GM18951 (cell line): ENCODE results near the gene LMBR1L.
"Not testable (repeated sequence)": the region's sequence is repeated elsewhere in the genome, so short reads cannot be mapped to it uniquely, and the experiment has no call there.

ENCODE experiments used
- POLR2A ChIP-seq: IDR thresholded peaks from 4 replicates; pipeline ENCODE4 v1.6.1; 2011; ENCODE audit warnings: mild to moderate bottlenecking; ENCODE audit not compliant: insufficient read length, insufficient read depth; ENCODE audit errors: extremely low read depth
- in situ Hi-C: fragments of 300-500 bp; cut with MboI; formaldehyde crosslinking; loops from one replicate; pipeline ENCODE4 v1.12.0; 2022; ENCODE audit warnings: low sequenced_read_pairs, mixed read lengths, inconsistent platforms; ENCODE audit not compliant: unreplicated experiment

Gene LMBR1L

DNA sequence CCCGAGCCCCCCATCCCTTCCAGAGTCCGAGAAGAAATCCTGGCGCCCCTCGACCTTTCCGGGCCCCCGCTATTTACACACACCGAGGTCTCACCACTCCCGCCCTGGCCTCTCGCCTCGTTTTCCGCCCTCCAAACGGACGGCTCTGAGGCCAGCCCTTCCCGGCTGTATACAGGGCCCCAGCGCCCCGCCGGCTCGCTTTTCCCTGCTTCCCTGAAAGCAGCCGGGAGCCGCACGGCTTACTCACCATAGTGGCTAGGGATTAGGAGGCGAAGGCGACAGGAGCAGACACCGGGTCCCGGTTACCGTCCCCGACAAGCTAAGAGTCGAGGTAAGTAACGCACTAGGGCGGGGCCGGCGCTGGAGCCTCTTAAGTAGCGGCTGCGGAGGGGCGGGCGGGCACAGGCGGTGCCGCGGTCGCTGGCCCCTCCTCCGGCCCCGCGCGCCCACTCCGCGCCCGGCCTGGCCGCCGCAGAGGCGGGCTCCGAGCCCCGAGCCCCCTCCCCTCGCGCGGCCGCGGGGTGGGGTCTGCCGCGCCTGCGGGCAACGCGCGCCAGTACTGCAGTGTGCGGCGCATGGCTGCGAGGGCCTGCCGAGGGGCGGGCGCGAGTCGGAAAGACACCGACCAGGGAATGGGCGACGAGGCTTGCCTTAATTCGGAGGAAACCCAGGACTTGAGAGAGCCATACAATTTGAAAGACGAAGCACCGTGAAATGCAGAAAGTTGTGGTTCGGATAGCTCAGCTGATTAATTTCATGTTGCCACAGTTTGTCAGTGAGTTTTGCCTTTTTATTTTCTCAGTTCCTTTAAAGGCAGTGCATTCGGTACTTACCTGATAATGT is 20.6 kb upstream of the LMBR1L start, which contains the start of gene TUBA1B:
TUBA1B (minus strand) TSS at position 345 of the 843 bp plus-strand sequence; CDS start at position 250, 95 bp downstream.
- in situ Hi-C loops = no loop called here
- peak; percentile 100 for TF ChIP-seq POLR2A

DNA sequence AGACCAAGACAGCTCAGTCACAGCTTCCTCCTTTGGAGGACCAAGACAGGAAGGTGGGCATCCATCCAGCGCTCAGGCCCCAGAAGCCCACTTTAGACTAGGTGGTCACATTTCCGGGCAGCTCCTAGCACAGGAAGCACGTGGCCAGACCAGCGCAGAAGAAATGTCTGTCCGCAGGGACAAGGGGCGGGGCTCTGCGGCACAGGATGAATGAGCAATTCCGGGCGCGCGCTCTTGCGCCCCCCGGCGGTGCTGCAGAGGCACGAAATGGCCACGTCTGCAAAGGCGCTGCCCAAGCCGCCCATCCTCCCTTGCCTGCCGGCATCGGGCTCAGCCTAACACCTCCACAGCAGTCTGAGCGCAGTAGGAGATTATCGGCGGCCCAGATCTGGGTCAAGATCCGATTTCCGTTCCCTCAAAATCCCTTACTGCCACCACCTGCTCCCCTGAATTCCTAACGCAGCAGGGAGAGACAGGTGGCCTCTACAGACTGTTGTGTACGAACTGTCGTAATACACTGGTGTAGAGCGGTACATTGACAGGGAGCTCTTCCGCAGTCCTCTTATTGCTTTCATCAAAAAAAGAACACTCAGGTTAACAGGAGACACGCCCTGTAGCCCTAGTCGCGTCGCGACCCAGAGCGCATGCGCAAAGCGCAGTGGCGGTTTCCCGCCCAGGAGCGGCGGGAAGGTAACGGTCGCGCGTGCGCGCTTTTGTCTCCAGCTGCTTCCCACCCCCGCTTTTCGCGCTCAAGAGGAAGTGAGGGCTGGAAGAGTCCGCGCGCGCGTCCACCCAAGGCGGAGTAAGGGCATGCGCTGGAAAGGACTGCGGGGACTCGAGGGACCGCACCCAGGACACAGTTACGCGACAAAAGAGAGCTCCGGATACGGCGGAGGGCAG is 19.8 kb upstream of the LMBR1L start:
- TF ChIP-seq POLR2A = no peak
- in situ Hi-C loops = no loop called here

DNA sequence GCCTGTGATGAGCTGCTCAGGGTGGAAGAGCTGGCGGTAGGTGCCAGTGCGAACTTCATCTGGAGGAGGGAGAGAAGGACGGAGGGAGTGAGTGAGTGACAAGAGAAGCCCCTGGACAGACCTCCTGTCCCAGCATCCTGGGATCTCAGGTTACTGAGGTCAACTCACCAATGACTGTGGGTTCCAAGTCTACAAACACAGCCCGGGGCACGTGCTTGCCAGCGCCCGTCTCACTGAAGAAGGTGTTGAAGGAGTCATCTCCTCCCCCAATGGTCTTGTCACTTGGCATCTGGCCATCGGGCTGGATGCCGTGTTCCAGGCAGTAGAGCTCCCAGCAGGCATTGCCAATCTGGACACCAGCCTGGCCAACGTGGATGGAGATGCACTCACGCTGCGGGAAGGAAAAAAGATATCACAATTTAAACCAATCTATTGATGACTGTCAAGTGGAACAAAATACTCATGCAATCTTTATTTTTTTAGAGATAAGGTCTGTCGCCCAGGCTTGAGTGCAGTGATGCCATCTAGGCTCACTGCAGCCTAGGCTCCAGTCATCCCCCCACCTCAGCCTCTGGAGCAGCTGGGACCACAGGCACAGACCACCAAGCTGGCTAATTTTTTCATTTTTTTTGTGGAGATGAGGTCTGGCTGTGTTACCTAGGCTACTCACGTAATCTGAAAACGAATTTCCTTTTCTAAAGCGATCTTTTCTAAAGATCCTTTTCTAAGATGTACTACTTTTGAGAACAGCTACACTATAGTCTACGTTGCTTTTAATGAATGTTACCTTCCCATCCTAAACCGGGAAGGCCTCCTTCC is 18.9 kb upstream of the LMBR1L start:
- TF ChIP-seq POLR2A = peak; percentile 12
- in situ Hi-C loops = no loop called here

DNA sequence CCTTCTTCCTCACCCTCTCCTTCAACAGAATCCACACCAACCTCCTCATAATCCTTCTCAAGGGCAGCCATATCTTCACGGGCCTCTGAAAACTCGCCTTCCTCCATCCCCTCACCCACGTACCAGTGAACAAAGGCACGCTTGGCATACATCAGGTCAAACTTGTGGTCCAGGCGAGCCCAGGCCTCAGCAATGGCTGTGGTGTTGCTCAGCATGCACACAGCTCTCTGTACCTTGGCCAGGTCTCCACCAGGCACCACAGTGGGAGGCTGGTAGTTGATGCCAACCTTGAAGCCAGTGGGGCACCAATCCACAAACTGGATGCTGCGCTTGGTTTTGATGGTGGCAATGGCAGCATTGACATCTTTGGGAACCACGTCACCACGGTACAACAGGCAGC is 17.3 kb upstream of the LMBR1L start:
- in situ Hi-C loops = not testable (repeated sequence)

DNA sequence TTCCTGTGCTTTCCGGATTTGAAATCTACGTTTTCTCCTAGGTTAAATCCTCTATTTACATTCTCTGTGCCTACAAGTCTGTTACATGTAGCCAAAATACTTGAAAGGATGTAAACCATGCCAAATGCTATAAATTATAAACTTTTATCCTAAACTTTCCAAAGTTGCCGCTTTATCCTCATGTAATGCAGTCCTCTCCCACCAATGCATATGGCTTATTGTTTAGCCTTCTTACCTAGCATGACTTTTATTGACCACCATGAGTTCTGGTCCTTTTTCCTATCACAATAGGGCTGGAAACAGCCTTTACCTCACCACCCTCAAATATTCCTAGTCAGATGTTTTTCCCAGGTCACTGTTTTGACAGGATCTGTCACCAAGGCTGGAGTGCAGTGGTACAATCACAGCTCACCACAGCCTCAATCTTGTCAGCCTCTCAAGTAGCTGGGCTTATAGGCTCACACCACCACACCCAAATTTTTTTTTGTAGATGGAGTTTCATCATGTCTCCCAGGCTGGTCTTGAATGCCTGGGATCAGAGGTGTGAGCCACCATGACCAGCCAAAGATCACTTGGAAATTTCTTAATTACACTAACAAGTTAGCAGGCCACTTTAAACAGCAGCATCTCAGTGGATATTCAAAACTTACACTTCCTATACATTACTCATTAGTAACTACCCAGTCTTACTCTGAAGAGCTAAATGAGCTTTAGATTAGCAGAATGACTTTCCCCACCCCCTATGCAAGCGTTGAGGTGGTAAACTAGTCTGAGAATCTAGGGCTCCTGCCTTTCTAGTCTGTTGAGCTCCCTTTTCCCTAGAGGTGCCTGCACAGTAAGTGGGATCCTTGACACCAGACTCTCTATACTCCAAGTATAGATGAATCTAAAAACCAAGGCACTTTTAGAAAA is 16.5 kb upstream of the LMBR1L start:
- in situ Hi-C loops = no loop called here
- peak; percentile 39 for TF ChIP-seq POLR2A

DNA sequence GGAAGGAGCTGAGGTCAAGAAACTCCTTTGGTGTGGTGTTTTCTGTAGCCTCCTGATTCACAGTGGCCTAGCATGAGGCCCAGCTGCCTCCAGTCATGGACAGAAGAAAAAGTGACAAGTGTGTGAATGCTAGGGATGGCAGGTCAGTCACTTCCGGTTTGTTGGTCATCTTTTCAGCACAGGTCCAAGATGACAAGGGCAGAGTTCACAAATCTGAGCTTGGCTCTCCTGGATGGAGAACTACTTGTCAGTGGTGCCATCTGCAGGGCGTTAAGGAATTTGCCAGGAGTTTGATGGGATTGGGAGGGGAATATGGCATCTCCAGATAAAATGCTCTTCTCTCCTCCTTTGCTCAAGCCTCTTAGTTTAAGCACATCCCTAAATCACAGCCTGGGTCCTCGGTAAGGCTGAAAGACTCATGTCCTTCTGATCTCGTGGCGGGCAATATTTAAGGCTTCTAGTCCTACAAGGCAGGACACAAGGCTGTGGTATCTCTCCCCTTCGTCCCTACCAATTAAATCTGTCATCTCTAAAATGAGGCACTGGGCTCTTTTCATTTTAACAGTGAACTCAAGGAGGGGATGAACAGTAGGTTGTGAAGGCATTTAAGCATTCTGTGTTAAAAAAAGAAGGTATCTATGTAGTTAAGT is 10.5 kb upstream of the LMBR1L start:
- in situ Hi-C loops = no loop called here
- no peak for TF ChIP-seq POLR2A

DNA sequence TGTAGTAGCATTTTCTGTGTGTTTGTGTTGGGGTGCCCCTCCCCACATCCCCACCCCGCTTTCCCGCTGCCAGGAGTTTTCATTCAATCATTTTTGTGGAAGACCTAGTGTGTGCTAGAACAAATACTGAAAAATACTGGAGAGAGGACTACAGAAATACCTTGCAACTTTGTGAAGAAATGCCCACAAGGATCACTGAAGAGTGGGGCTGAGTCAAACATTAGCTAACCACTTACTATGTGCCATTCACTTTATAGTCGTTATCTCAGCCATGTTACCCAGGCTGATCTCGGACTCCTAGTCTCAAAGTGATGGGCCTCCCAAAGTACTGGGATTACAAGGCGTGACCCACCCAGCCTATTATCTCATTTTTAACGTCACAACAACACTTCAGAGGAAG is 559 bp upstream of the LMBR1L start:
- TF ChIP-seq POLR2A = no peak
- in situ Hi-C loops = no loop called here

DNA sequence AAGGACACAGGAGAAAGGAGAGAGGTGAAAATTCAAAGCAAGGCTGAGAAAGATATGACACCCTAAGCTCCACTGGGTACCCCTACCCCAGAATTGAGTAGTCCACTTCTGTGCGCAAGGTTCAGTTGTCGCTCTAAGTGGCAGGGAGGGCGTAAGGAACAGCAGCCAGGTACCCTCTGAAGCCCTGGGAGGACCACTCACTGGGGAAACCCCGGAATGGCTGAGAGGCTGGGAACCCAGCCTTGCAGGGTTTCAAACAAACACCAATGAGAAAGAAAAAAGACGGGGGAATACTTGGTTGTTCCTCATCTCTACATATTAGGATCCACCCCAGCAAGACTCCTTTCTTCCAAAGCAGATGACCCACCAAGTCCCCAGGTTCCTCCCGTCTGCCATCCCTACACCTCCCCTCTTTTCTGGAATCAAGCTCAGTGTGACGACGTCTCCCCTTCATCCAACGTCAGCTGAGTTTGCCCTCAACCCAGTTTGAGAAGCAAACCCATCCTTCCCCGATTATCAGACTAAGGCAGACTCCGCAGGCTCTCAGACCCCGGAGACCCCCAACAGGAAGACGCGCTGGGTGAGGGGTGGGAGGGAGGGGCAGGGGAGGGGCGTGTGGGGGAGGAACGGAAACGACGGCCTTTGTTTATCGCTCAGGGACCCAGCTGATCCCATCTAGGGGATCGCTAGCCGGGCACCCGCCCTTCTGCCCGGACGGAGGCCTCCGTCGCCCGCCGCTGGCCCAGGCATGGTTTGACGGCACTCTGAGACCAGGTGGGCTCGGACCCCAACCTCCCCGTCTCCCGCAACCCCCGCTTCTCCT is 795 bp downstream of the LMBR1L start:
- TF ChIP-seq POLR2A = no peak
- in situ Hi-C loops = no loop called here

DNA sequence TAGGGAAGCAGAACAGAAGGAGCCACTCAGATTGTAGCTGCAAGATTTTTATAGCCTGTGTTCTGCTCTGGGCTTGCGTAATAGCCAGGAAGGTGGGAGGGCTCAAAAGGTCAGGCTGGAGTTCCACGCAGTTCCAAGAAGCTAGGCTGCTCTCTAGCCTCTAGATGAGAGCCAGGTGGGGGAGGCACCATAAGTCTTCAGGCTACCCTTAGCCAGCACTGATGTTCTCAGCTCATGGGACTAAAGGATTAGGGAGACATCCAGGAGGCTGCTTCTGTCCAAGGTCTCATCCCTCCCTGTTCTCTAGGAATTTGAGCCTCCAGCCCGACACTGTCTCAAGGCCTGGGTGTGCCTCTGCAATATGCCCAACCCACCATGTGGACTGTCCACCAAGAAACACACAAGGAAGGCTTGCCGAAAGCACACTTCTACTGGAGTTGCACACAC is 1.7 kb downstream of the LMBR1L start:
- TF ChIP-seq POLR2A = no peak
- in situ Hi-C loops = no loop called here

DNA sequence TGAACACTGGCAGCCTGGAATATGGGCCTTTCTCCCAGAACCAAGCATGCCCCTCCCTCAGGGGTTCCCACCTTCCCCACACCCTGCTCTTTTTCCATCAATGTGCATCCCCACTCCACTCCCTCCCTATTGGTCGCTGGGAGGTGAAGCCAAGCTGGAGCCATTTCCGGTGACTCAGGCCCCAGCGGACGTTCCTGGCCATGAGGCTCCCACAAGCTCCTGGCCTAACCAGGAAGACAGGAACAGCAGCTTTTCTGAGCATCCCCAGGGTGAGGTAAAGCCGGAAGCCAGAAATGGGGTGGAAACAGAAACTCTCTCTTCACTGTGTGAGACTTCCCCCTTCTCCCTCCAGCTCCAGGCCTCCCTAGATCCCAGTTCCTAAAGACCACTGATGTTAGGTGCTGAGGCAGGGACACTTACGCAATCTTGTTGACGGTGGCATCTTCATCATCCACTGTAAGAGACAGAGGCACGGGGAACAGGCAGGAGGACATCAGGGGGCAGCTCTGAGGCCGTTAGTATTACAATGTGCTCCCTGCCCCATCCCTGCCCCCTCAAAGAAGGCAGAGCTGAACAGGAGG is 5.1 kb downstream of the LMBR1L start:
- TF ChIP-seq POLR2A = no peak
- in situ Hi-C loops = no loop called here
